WTC11 (cell line): ENCODE data around the gene PTPN9. TPM values are rescaled to one million over a fixed set of nuclear protein-coding genes. Genes with fewer than 3 reads are reported as not detected.

Experiments used
- ATAC-seq: fragments of 200-7000 bp; cut with Tn5 transposase; 2 replicates; pipeline ENCODE4 v1.10.0; 2021; ENCODE audit warnings: mild to moderate bottlenecking, moderate library complexity
- CTCF ChIA-PET: fragments of 300-600 bp; sonication (Branson Sonifier 250); formaldehyde crosslinking; loops from one replicate; lab custom pipeline; 2021; ENCODE audit warnings: antibody characterized with exemption; lab: Charles Lee
- POLR2A ChIA-PET: fragments of 350-600 bp; sonication (Branson Sonifier 250); formaldehyde crosslinking; loops from one replicate; lab custom pipeline; 2021; ENCODE audit warnings: antibody characterized with exemption; lab: Charles Lee
- DNase-seq: peaks from one replicate; pipeline ENCODE4 v3.0.0; 2021; ENCODE audit warnings: low spot score
- H3K27ac Mint-ChIP-seq: 2 replicates; pipeline ENCODE4 v1.8.0; 2021; ENCODE audit warnings: mixed read lengths
- H3K27me3 Mint-ChIP-seq: 2 replicates; pipeline ENCODE4 v1.8.0; 2021; ENCODE audit warnings: low read depth, mild to moderate bottlenecking, moderate library complexity, mixed read lengths
- H3K36me3 Mint-ChIP-seq: 2 replicates; pipeline ENCODE4 v1.8.0; 2021; ENCODE audit warnings: mixed read lengths
- H3K4me1 Mint-ChIP-seq: 2 replicates; pipeline ENCODE4 v1.8.0; 2022; ENCODE audit warnings: mixed read lengths
- H3K4me3 Mint-ChIP-seq: 2 replicates; pipeline ENCODE4 v1.8.0; 2021; ENCODE audit warnings: mild to moderate bottlenecking, moderate library complexity, mixed read lengths
- H3K9me3 Mint-ChIP-seq: 2 replicates; pipeline ENCODE4 v1.8.0; 2021; ENCODE audit warnings: mixed read lengths
- ARID4B ChIP-seq: sonication (generic); formaldehyde crosslinking; IDR thresholded peaks from 2 replicates; pipeline ENCODE4 v1.8.0; 2023; ENCODE audit warnings: missing genetic modification reagents, mild to moderate bottlenecking, borderline replicate concordance
- CREM ChIP-seq: sonication (generic); formaldehyde crosslinking; IDR thresholded peaks from 2 replicates; pipeline ENCODE4 v1.8.1; 2022; ENCODE audit warnings: mild to moderate bottlenecking, missing genetic modification reagents, moderate library complexity
- E2F1 ChIP-seq: sonication (generic); formaldehyde crosslinking; IDR thresholded peaks from 2 replicates; pipeline ENCODE4 v1.8.0; 2022; ENCODE audit warnings: mild to moderate bottlenecking, missing genetic modification reagents
- E2F5 ChIP-seq: sonication (generic); formaldehyde crosslinking; IDR thresholded peaks from 2 replicates; pipeline ENCODE4 v1.8.1; 2022; ENCODE audit warnings: mild to moderate bottlenecking, moderate library complexity, missing genetic modification reagents
- ELF4 ChIP-seq: sonication (generic); formaldehyde crosslinking; IDR thresholded peaks from 2 replicates; pipeline ENCODE4 v1.8.1; 2022; ENCODE audit warnings: low read depth, mild to moderate bottlenecking, moderate library complexity, missing genetic modification reagents
- FOXK1 ChIP-seq: sonication (generic); formaldehyde crosslinking; IDR thresholded peaks from 2 replicates; pipeline ENCODE4 v1.8.0; 2022; ENCODE audit warnings: mild to moderate bottlenecking, moderate library complexity, missing genetic modification reagents
- IRF2 ChIP-seq: sonication (generic); formaldehyde crosslinking; IDR thresholded peaks from 2 replicates; pipeline ENCODE4 v1.8.0; 2022; ENCODE audit warnings: low read depth, missing genetic modification reagents, borderline replicate concordance
- MLX ChIP-seq: sonication (generic); formaldehyde crosslinking; IDR thresholded peaks from 2 replicates; pipeline ENCODE4 v1.8.1; 2023; ENCODE audit warnings: mild to moderate bottlenecking, missing genetic modification reagents, moderate library complexity
- MXD4 ChIP-seq: fragments of 250-450 bp; sonication (Bioruptor Pico); IDR thresholded peaks from 2 replicates; pipeline ENCODE4 v1.8.0; 2021; ENCODE audit warnings: mild to moderate bottlenecking, moderate library complexity, borderline replicate concordance
- NR1H2 ChIP-seq: sonication (generic); formaldehyde crosslinking; IDR thresholded peaks from 2 replicates; pipeline ENCODE4 v1.9.0; 2021; ENCODE audit warnings: mild to moderate bottlenecking, moderate library complexity, missing genetic modification reagents
- NR2C2 ChIP-seq: sonication (generic); formaldehyde crosslinking; IDR thresholded peaks from 2 replicates; pipeline ENCODE4 v1.8.0; 2022; ENCODE audit warnings: mild to moderate bottlenecking, missing genetic modification reagents
- NR3C1 ChIP-seq: sonication (generic); formaldehyde crosslinking; conservative IDR thresholded peaks from 2 replicates; pipeline ENCODE4 v1.8.1; 2023; ENCODE audit warnings: low read depth, mild to moderate bottlenecking, missing genetic modification reagents
- RELA ChIP-seq: sonication (generic); formaldehyde crosslinking; IDR thresholded peaks from 2 replicates; pipeline ENCODE4 v1.8.1; 2022; ENCODE audit warnings: missing genetic modification reagents, mild to moderate bottlenecking, borderline replicate concordance
- STAT6 ChIP-seq: sonication (generic); formaldehyde crosslinking; conservative IDR thresholded peaks from 2 replicates; pipeline ENCODE4 v1.8.1; 2023; ENCODE audit warnings: mild to moderate bottlenecking, low read depth, missing genetic modification reagents, moderate library complexity
- TP53 ChIP-seq: sonication (generic); formaldehyde crosslinking; IDR thresholded peaks from 2 replicates; pipeline ENCODE4 v1.8.1; 2023; ENCODE audit warnings: mild to moderate bottlenecking, missing genetic modification reagents
- USF2 ChIP-seq: sonication (generic); formaldehyde crosslinking; IDR thresholded peaks from 2 replicates; pipeline ENCODE4 v1.8.1; 2023; ENCODE audit warnings: mild to moderate bottlenecking, missing genetic modification reagents, moderate library complexity
- ZNF138 ChIP-seq: sonication (generic); formaldehyde crosslinking; conservative IDR thresholded peaks from 2 replicates; pipeline ENCODE4 v1.8.1; 2022; ENCODE audit warnings: mild to moderate bottlenecking, moderate library complexity, missing genetic modification reagents
- ZNF281 ChIP-seq: sonication (generic); formaldehyde crosslinking; IDR thresholded peaks from 2 replicates; pipeline ENCODE4 v1.8.0; 2023; ENCODE audit warnings: mild to moderate bottlenecking, missing genetic modification reagents
- ZNF512 ChIP-seq: sonication (generic); formaldehyde crosslinking; IDR thresholded peaks from 2 replicates; pipeline ENCODE4 v1.8.1; 2022; ENCODE audit warnings: missing genetic modification reagents, borderline replicate concordance
- total RNA-seq: library from RNA; stranded (reverse); gene quantifications from 3 replicates; pipeline ENCODE4 v1.2.3, GENCODE V29; 2021

PTPN9 gene
- total RNA-seq, 1 experiment from 2014 or later, result 45.5 TPM

- DNase-seq, result no peak
- H3K27me3 Mint-ChIP-seq, result no peaks in the 10 kb centered on the region
- no peaks in the 10 kb centered on the region for H3K4me1 Mint-ChIP-seq
- H3K36me3 Mint-ChIP-seq, result peaks cover 33% of the 10 kb centered on the region
- no peak for ATAC-seq
- TF ChIP-seq E2F1 (CRISPR knock-in tag), result no peak
- TF ChIP-seq ELF4 (CRISPR knock-in tag), result no peak
- no peak for TF ChIP-seq RELA (CRISPR knock-in tag)
- TF ChIP-seq E2F5 (CRISPR knock-in tag), result no peak
- no peak for TF ChIP-seq ZNF281 (CRISPR knock-in tag)
- no peak for TF ChIP-seq CREM (CRISPR knock-in tag)
- no peak for TF ChIP-seq NR2C2
- TF ChIP-seq MLX (CRISPR knock-in tag), result no peak
- no peak for TF ChIP-seq NR3C1
- no peak for TF ChIP-seq USF2 (CRISPR knock-in tag)
- CTCF ChIA-PET, result no interaction called here
- no peak overlapping the region for H3K27ac Mint-ChIP-seq
- H3K9me3 Mint-ChIP-seq, result no peaks in the 10 kb centered on the region
- H3K4me3 Mint-ChIP-seq, result no peak overlapping the region
- POLR2A ChIA-PET, result no interaction called here
These were observed 85.4 kb downstream of the PTPN9 start for GRCh38 chr15:75493732-75494131.

GRCh38 chr15:75483961-75484360 lies 95.2 kb downstream of the PTPN9 start:
- Mint-ChIP-seq H3K4me3 (no peak overlapping the region), H3K27ac (no peak overlapping the region), H3K27me3 (no peaks in the 10 kb centered on the region), H3K4me1 (no peaks in the 10 kb centered on the region), H3K9me3 (peaks cover 25% of the 10 kb centered on the region), H3K36me3 (peaks cover 61% of the 10 kb centered on the region)
- no peak for ATAC-seq
- ChIA-PET CTCF (no interaction called here), POLR2A (no interaction called here)
- DNase-seq, result no peak
- TF ChIP-seq NR3C1, result no peak
- no peak for TF ChIP-seq FOXK1 (CRISPR knock-in tag)
- TF ChIP-seq STAT6 (CRISPR knock-in tag), result no peak
- TF ChIP-seq ZNF138 (CRISPR knock-in tag), result no peak
- no peak for TF ChIP-seq TP53 (CRISPR knock-in tag)
- no peak for TF ChIP-seq MXD4
- no peak for TF ChIP-seq ZNF512 (CRISPR knock-in tag)
- TF ChIP-seq ARID4B, result no peak
- TF ChIP-seq IRF2 (CRISPR knock-in tag), result no peak
- TF ChIP-seq NR1H2 (CRISPR knock-in tag), result no peak
